Osteocyte (in vitro differentiated cells): ENCODE data around the gene INSL4. TPM values are rescaled to one million over a fixed set of nuclear protein-coding genes. Genes with fewer than 3 reads are reported as not detected.

Experiments used
- DNase-seq: peaks from one replicate; pipeline ENCODE4 v3.0.0; 2021; ENCODE audit warnings: mixed read lengths; ENCODE audit not compliant: unreplicated experiment; ENCODE audit errors: extremely low spot score
- H3K27ac Mint-ChIP-seq: one replicate; pipeline ENCODE4 v1.8.0; 2021; ENCODE audit warnings: mild to moderate bottlenecking, mixed read lengths; ENCODE audit not compliant: unreplicated experiment
- H3K27me3 Mint-ChIP-seq: one replicate; pipeline ENCODE4 v1.8.0; 2021; ENCODE audit warnings: mixed read lengths; ENCODE audit not compliant: unreplicated experiment
- H3K36me3 Mint-ChIP-seq: one replicate; pipeline ENCODE4 v1.8.0; 2021; ENCODE audit warnings: mixed read lengths; ENCODE audit not compliant: unreplicated experiment
- H3K4me1 Mint-ChIP-seq: one replicate; pipeline ENCODE4 v1.8.0; 2021; ENCODE audit warnings: mixed read lengths; ENCODE audit not compliant: unreplicated experiment
- H3K4me3 Mint-ChIP-seq: one replicate; pipeline ENCODE4 v1.8.0; 2021; ENCODE audit warnings: mild to moderate bottlenecking, moderate library complexity, mixed read lengths; ENCODE audit not compliant: unreplicated experiment
- H3K9me3 Mint-ChIP-seq: one replicate; pipeline ENCODE4 v1.8.0; 2021; ENCODE audit warnings: mixed read lengths; ENCODE audit not compliant: unreplicated experiment
- CTCF ChIP-seq: fragments of 200-600 bp; sonication (generic); IDR thresholded peaks from 2 replicates; pipeline ENCODE4 v1.5.0; 2021; ENCODE audit warnings: antibody characterized with exemption, mild to moderate bottlenecking, moderate library complexity
- total RNA-seq: library from RNA; stranded (reverse); gene quantifications from 2 replicates; pipeline ENCODE4 v1.2.1, GENCODE V29; 2021

Gene INSL4
- total RNA-seq, 1 donor from 2014 or later, result not detected

GRCh38 chr9:5188060-5188984, 42.9 kb upstream of the INSL4 start:
- H3K27me3 Mint-ChIP-seq, result peaks cover 22% of the 10 kb centered on the region
- no peak overlapping the region for H3K27ac Mint-ChIP-seq
- no peaks in the 10 kb centered on the region for H3K36me3 Mint-ChIP-seq
- H3K4me3 Mint-ChIP-seq, result no peak overlapping the region
- DNase-seq, result no peak
- no peaks in the 10 kb centered on the region for H3K9me3 Mint-ChIP-seq
- no peaks in the 10 kb centered on the region for H3K4me1 Mint-ChIP-seq
- no peak for TF ChIP-seq CTCF

- no peak for TF ChIP-seq CTCF
- H3K36me3 Mint-ChIP-seq, result no peaks in the 10 kb centered on the region
- peaks cover 50% of the 10 kb centered on the region for H3K27me3 Mint-ChIP-seq
- no peaks in the 10 kb centered on the region for H3K9me3 Mint-ChIP-seq
- H3K4me3 Mint-ChIP-seq, result no peak overlapping the region
- H3K27ac Mint-ChIP-seq, result no peak overlapping the region
- no peak for DNase-seq
- H3K4me1 Mint-ChIP-seq, result no peaks in the 10 kb centered on the region
Observed at GRCh38 chr9:5191985-5192384, 39.2 kb upstream of the INSL4 start.

GRCh38 chr9:5193345-5193744, 37.9 kb upstream of the INSL4 start:
- peaks cover 62% of the 10 kb centered on the region for H3K27me3 Mint-ChIP-seq
- H3K9me3 Mint-ChIP-seq, result peaks cover 6% of the 10 kb centered on the region
- DNase-seq, result no peak
- no peak overlapping the region for H3K4me3 Mint-ChIP-seq
- no peak for TF ChIP-seq CTCF
- no peaks in the 10 kb centered on the region for H3K4me1 Mint-ChIP-seq
- H3K36me3 Mint-ChIP-seq, result no peaks in the 10 kb centered on the region
- H3K27ac Mint-ChIP-seq, result no peak overlapping the region

GRCh38 chr9:5195463-5195862, 35.8 kb upstream of the INSL4 start:
- no peak overlapping the region for H3K4me3 Mint-ChIP-seq
- no peak for DNase-seq
- H3K4me1 Mint-ChIP-seq, result no peaks in the 10 kb centered on the region
- H3K27me3 Mint-ChIP-seq, result peaks cover 69% of the 10 kb centered on the region
- peaks cover 7% of the 10 kb centered on the region for H3K9me3 Mint-ChIP-seq
- no peak overlapping the region for H3K27ac Mint-ChIP-seq
- TF ChIP-seq CTCF, result no peak
- no peaks in the 10 kb centered on the region for H3K36me3 Mint-ChIP-seq

GRCh38 chr9:5205071-5205470, 26.1 kb upstream of the INSL4 start:
- no peaks in the 10 kb centered on the region for H3K4me1 Mint-ChIP-seq

More at GRCh38 chr9:5205071-5205470, 26.1 kb upstream of the INSL4 start:
- Mint-ChIP-seq H3K27me3 (peaks cover 66% of the 10 kb centered on the region), H3K27ac (no peak overlapping the region), H3K9me3 (no peaks in the 10 kb centered on the region), H3K36me3 (no peaks in the 10 kb centered on the region), H3K4me3 (no peak overlapping the region)
- TF ChIP-seq CTCF, result no peak
- no peak for DNase-seq
